Neural crest cell (in vitro differentiated cells): ENCODE data around the gene LCP2. TPM values are rescaled to one million over a fixed set of nuclear protein-coding genes. Genes with fewer than 3 reads are reported as not detected.

Source experiments
- DNase-seq: peaks from one replicate; pipeline ENCODE4 v3.0.0; 2021; ENCODE audit warnings: low read depth, mixed read lengths, low spot score
- H3K27ac Mint-ChIP-seq: one replicate; pipeline ENCODE4 v1.8.0; 2021; ENCODE audit warnings: mild to moderate bottlenecking, mixed read lengths; ENCODE audit not compliant: unreplicated experiment
- H3K27me3 Mint-ChIP-seq: 2 replicates; pipeline ENCODE4 v1.8.0; 2021; ENCODE audit warnings: low read depth, mild to moderate bottlenecking, mixed read lengths
- H3K36me3 Mint-ChIP-seq: 2 replicates; pipeline ENCODE4 v1.8.0; 2021; ENCODE audit warnings: low read depth, mild to moderate bottlenecking, mixed read lengths
- H3K4me1 Mint-ChIP-seq: 2 replicates; pipeline ENCODE4 v1.8.0; 2021; ENCODE audit warnings: mixed read lengths
- H3K4me3 Mint-ChIP-seq: one replicate; pipeline ENCODE4 v1.8.0; 2021; ENCODE audit warnings: mild to moderate bottlenecking, mixed read lengths
- H3K9me3 Mint-ChIP-seq: 2 replicates; pipeline ENCODE4 v1.8.0; 2021; ENCODE audit warnings: mixed read lengths
- total RNA-seq: library from RNA; stranded (reverse); gene quantifications from 2 replicates; pipeline ENCODE4 v1.2.1, GENCODE V29; 2021
- TF ChIP-seq, protein P1 (sequence below): fragments of 200-600 bp; sonication (generic); conservative IDR thresholded peaks from 2 replicates; pipeline ENCODE4 v1.5.0; 2021; ENCODE audit warnings: antibody characterized with exemption, mild to moderate bottlenecking

Gene LCP2
- total RNA-seq, 1 donor from 2014 or later: not detected

DNA sequence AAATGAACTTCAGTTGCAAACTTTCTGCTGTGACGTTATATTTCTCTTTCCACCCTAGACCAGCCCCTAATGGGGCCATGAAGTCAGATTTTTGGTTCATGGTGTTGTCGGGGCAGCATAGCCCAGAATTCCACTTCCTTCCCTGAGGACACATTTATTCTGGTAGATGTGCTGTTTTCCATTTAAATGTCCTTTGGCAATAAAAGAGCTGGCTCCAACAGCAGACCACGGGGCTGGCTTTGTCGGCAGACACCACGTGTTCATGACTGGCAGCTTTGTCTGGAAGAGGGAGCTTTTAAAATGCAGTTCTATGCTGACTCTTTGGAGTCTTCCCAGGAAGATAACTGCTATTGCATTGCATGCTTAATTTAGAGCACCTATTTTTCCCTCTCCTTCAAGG, 17.6 kb upstream of the LCP2 start:
- Mint-ChIP-seq H3K4me3 (peak overlapping the region; percentile 28), H3K27me3 (no peaks in the 10 kb centered on the region), H3K36me3 (no peaks in the 10 kb centered on the region), H3K9me3 (no peaks in the 10 kb centered on the region), H3K4me1 (peaks cover 12% of the 10 kb centered on the region), H3K27ac (peak overlapping the region; percentile 90)
- peak; percentile 23 for DNase-seq
- TF ChIP-seq, protein P1, sequence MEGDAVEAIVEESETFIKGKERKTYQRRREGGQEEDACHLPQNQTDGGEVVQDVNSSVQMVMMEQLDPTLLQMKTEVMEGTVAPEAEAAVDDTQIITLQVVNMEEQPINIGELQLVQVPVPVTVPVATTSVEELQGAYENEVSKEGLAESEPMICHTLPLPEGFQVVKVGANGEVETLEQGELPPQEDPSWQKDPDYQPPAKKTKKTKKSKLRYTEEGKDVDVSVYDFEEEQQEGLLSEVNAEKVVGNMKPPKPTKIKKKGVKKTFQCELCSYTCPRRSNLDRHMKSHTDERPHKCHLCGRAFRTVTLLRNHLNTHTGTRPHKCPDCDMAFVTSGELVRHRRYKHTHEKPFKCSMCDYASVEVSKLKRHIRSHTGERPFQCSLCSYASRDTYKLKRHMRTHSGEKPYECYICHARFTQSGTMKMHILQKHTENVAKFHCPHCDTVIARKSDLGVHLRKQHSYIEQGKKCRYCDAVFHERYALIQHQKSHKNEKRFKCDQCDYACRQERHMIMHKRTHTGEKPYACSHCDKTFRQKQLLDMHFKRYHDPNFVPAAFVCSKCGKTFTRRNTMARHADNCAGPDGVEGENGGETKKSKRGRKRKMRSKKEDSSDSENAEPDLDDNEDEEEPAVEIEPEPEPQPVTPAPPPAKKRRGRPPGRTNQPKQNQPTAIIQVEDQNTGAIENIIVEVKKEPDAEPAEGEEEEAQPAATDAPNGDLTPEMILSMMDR: no peak

GRCh38 chr5:170314541-170315095, 17.0 kb upstream of the LCP2 start:
- no peak overlapping the region for H3K27ac Mint-ChIP-seq
- H3K4me1 Mint-ChIP-seq: peaks cover 12% of the 10 kb centered on the region

DNA sequence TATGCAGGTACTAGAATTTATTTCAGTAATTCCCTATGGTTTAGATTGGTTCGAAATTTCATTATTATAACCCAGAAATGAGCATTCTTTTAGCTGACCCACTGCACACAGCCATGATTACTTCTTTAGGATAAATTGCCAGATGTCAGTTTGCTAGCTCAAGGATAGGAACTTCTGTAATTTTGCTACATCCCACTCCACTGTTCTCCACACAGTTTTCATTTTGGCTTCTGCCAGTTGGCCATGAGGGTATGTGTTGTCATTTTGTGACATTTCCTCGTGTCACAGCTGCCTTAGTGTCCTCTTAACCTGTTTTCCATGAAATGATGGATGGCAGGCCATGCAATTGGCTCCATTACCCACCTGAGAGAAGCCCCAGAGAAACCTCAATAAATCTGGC, 16.2 kb upstream of the LCP2 start:
- H3K27ac Mint-ChIP-seq: no peak overlapping the region
- H3K27me3 Mint-ChIP-seq: no peaks in the 10 kb centered on the region
- no peak overlapping the region for H3K4me3 Mint-ChIP-seq
- TF ChIP-seq, protein P1: no peak
- H3K36me3 Mint-ChIP-seq: no peaks in the 10 kb centered on the region
- H3K4me1 Mint-ChIP-seq: peaks cover 12% of the 10 kb centered on the region
- no peaks in the 10 kb centered on the region for H3K9me3 Mint-ChIP-seq
- no peak for DNase-seq

More at GRCh38 chr5:170314541-170315095, 17.0 kb upstream of the LCP2 start:
- DNase-seq: no peak
- H3K9me3 Mint-ChIP-seq: no peaks in the 10 kb centered on the region
- TF ChIP-seq, protein P1: no peak
- no peaks in the 10 kb centered on the region for H3K36me3 Mint-ChIP-seq
- H3K4me3 Mint-ChIP-seq: no peak overlapping the region
- no peaks in the 10 kb centered on the region for H3K27me3 Mint-ChIP-seq

- Mint-ChIP-seq H3K9me3 (no peaks in the 10 kb centered on the region), H3K36me3 (no peaks in the 10 kb centered on the region), H3K27me3 (no peaks in the 10 kb centered on the region), H3K4me1 (peaks cover 12% of the 10 kb centered on the region), H3K27ac (no peak overlapping the region), H3K4me3 (no peak overlapping the region)
- no peak for DNase-seq
- TF ChIP-seq, protein P1: no peak
These were observed 15.8 kb upstream of the LCP2 start for GRCh38 chr5:170313344-170313743.

DNA sequence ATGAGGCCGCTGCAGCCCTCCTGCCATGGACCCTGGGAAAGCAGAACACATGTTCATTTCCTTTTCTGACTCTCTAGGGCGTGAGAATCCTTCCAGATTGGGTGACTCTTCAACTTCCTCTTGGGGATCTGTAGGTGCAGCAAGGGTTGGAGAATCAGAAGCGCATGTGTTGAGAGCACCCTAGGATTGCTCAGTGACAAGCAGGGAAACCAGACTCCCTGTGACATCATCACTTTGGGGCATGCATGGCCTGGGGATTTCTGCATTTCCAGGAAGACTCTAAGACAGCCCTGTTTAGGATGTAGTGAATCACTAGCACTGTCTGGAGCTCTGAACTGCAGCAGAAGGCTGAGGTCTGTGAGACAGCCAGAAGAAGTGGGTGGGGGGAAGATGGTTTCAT, 15.1 kb upstream of the LCP2 start:
- Mint-ChIP-seq H3K9me3 (no peaks in the 10 kb centered on the region), H3K27ac (peak overlapping the region; percentile 45), H3K36me3 (no peaks in the 10 kb centered on the region), H3K4me1 (peaks cover 13% of the 10 kb centered on the region), H3K4me3 (no peak overlapping the region), H3K27me3 (no peaks in the 10 kb centered on the region)
- DNase-seq: no peak
- TF ChIP-seq, protein P1: no peak

- no peak overlapping the region for H3K27ac Mint-ChIP-seq
- no peak for DNase-seq
- no peaks in the 10 kb centered on the region for H3K9me3 Mint-ChIP-seq
- no peaks in the 10 kb centered on the region for H3K27me3 Mint-ChIP-seq
- H3K36me3 Mint-ChIP-seq: no peaks in the 10 kb centered on the region
- H3K4me3 Mint-ChIP-seq: no peak overlapping the region
- TF ChIP-seq, protein P1: no peak
- peaks cover 16% of the 10 kb centered on the region for H3K4me1 Mint-ChIP-seq
These were observed 14.7 kb upstream of the LCP2 start for GRCh38 chr5:170312301-170312595.
